ENCODE measurements around the gene TNFSF13. TPM values are rescaled to one million over a fixed set of nuclear protein-coding genes. Genes with fewer than 3 reads are reported as not detected.

Gene TNFSF13
- polyA plus RNA-seq, 1 donor (not counting 4 experiments of a cell fraction or from before 2014, with no cell fraction given): 3.9 TPM

DNA sequence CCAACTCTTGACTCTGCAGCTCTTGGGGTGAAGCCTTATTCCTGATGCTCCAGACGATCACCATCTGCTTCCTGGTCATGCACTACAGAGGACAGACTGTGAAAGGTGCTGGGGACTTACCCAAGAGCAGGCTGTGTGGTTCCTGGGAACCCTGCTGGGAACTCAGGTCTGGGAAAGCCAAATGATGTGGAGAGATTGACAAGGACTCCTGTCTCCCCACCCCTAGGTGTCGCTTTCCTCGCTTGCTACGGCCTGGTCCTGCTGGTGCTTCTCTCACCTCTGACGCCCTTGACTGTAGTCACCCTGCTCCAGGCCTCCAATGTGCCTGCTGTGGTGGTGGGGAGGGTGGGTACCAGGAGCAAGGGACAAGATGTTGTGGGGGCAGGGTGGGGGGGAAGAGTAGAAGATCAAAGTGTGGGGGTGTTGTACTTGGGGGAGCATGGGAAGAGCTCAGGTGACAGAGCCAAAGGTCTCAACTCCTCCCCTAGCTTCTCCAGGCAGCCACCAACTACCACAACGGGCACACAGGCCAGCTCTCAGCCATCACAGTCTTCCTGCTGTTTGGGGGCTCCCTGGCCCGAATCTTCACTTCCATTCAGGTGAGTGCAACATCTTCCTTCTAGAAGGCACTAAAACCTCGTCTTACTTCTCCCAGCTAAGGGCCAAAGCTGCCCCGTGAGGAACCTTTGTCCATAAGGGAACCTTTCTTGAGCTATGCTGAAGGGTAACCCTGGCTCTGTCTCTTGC is 28.3 kb downstream of the TNFSF13 start:
- dilution Hi-C loops (cut with MboI; ENCODE audit: extremely low pct_ligation_motif_present, low sequenced_read_pairs): no loop called here
- FAIRE-seq: peak; percentile 81

DNA sequence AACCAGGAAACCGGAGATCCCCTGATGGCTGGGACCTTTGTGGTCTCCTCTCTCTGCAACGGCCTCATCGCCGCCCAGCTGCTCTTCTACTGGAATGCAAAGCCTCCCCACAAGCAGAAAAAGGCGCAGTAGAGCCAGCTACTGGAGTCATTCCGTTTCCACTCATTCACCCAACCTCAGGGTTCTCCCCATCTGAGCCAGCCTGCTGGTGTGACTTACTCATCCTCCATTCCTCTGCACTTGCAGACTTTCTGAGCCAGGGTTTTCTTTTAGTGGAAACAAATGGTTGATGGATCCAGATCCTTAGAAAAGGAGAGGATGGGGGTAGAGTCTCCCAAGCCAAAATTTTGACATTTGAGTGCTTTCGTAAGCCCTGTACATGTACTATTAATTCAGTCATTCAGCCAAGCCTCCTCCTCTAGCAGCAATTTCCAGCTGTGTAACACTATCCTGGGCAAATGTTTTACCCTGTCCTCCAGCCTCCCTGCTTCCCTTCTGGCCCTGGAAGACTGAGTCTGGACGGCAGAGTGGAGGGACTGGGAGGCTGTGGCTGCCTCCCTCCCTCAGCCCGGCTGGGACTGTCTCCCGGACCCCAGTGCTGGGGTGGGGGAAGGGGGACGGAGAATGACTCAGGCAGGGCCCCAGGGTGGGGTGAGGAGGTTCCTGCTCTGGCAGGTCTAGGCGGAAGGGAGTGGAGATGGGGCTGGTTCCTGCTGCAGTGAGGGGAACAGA is 29.0 kb downstream of the TNFSF13 start:
- DNase-seq (ENCODE audit: low read depth, low spot score) (no peak), FAIRE-seq (peak; percentile 87)
- Histone ChIP-seq H3K4me1 (ENCODE audit: control insufficient read depth, extremely low read depth, insufficient read depth, low read length) (peaks cover 43% of the 10 kb centered on the region), H3K27ac (ENCODE audit: control insufficient read depth, insufficient read depth, low read length) (peak overlapping the region; percentile 99), H3K4me3 (ENCODE audit: control insufficient read depth in 2 of 3, extremely low read depth in 1 of 3, insufficient read depth in 2 of 3, low read depth in 1 of 3, low read length in 3 of 3) (peak overlapping the region; percentile 78 to 98 (median 92)), H3K27me3 (ENCODE audit: control insufficient read depth, extremely low read depth, insufficient read depth, low read length) (no peaks in the 10 kb centered on the region), H3K9me1 (ENCODE audit: control insufficient read depth, extremely low read depth, insufficient read depth, low read length) (no peaks in the 10 kb centered on the region), H3K9me3 (ENCODE audit: control insufficient read depth, low read depth, low read length) (no peaks in the 10 kb centered on the region), H2AFZ (ENCODE audit: control insufficient read depth, low read length) (no peak overlapping the region), H3K9ac (ENCODE audit: control insufficient read depth, extremely low read depth, insufficient read depth, low read length) (peak overlapping the region; percentile 91), H4K20me1 (ENCODE audit: control insufficient read depth, extremely low read depth, insufficient read depth, low read length) (no peaks in the 10 kb centered on the region), H3K79me2 (ENCODE audit: control insufficient read depth, insufficient read depth, low read length) (peaks cover 45% of the 10 kb centered on the region), H3K36me3 (ENCODE audit: control insufficient read depth in 2 of 2, extremely low read depth in 1 of 2, insufficient read depth in 2 of 2, low read length in 2 of 2) (peaks cover 21 to 33% of the 10 kb centered on the region in 2 experiments), H3K4me2 (ENCODE audit: control insufficient read depth, extremely low read depth, insufficient read depth, low read depth, low read length) (peak overlapping the region; percentile 97)
- TF ChIP-seq EZH2 (IDR thresholded peaks at IDR 0.05; ENCODE audit: low read length): no peak
- TF ChIP-seq, protein P1, sequence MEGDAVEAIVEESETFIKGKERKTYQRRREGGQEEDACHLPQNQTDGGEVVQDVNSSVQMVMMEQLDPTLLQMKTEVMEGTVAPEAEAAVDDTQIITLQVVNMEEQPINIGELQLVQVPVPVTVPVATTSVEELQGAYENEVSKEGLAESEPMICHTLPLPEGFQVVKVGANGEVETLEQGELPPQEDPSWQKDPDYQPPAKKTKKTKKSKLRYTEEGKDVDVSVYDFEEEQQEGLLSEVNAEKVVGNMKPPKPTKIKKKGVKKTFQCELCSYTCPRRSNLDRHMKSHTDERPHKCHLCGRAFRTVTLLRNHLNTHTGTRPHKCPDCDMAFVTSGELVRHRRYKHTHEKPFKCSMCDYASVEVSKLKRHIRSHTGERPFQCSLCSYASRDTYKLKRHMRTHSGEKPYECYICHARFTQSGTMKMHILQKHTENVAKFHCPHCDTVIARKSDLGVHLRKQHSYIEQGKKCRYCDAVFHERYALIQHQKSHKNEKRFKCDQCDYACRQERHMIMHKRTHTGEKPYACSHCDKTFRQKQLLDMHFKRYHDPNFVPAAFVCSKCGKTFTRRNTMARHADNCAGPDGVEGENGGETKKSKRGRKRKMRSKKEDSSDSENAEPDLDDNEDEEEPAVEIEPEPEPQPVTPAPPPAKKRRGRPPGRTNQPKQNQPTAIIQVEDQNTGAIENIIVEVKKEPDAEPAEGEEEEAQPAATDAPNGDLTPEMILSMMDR (optimal IDR thresholded peaks at IDR 0.05 in 1 of 3, IDR thresholded peaks at IDR 0.05 in 1 of 3, conservative IDR thresholded peaks at IDR 0.05 in 1 of 3; ENCODE audit: extremely low read depth in 1 of 3, insufficient read depth in 2 of 3, low read length in 3 of 3): peak in 1 of 3 experiments; percentile 26
- dilution Hi-C loops (cut with MboI; ENCODE audit: extremely low pct_ligation_motif_present, low sequenced_read_pairs): no loop called here

More for the DNA sequence above, 28.3 kb downstream of the TNFSF13 start:
- Histone ChIP-seq H3K4me3 (ENCODE audit: control insufficient read depth in 2 of 3, extremely low read depth in 1 of 3, insufficient read depth in 2 of 3, low read depth in 1 of 3, low read length in 3 of 3) (peak overlapping the region; percentile 78 to 98 (median 92)), H4K20me1 (ENCODE audit: control insufficient read depth, extremely low read depth, insufficient read depth, low read length) (no peaks in the 10 kb centered on the region), H3K9me1 (ENCODE audit: control insufficient read depth, extremely low read depth, insufficient read depth, low read length) (no peaks in the 10 kb centered on the region), H3K36me3 (ENCODE audit: control insufficient read depth in 2 of 2, extremely low read depth in 1 of 2, insufficient read depth in 2 of 2, low read length in 2 of 2) (peaks cover 20 to 27% of the 10 kb centered on the region in 2 experiments), H3K9me3 (ENCODE audit: control insufficient read depth, low read depth, low read length) (no peaks in the 10 kb centered on the region), H3K27me3 (ENCODE audit: control insufficient read depth, extremely low read depth, insufficient read depth, low read length) (no peaks in the 10 kb centered on the region), H2AFZ (ENCODE audit: control insufficient read depth, low read length) (no peak overlapping the region), H3K27ac (ENCODE audit: control insufficient read depth, insufficient read depth, low read length) (peak overlapping the region; percentile 99), H3K4me1 (ENCODE audit: control insufficient read depth, extremely low read depth, insufficient read depth, low read length) (peaks cover 43% of the 10 kb centered on the region), H3K79me2 (ENCODE audit: control insufficient read depth, insufficient read depth, low read length) (peaks cover 49% of the 10 kb centered on the region), H3K9ac (ENCODE audit: control insufficient read depth, extremely low read depth, insufficient read depth, low read length) (peak overlapping the region; percentile 91), H3K4me2 (ENCODE audit: control insufficient read depth, extremely low read depth, insufficient read depth, low read depth, low read length) (peak overlapping the region; percentile 97)
- TF ChIP-seq EZH2 (IDR thresholded peaks at IDR 0.05; ENCODE audit: low read length): no peak
- TF ChIP-seq, protein P1 (optimal IDR thresholded peaks at IDR 0.05 in 1 of 3, IDR thresholded peaks at IDR 0.05 in 1 of 3, conservative IDR thresholded peaks at IDR 0.05 in 1 of 3; ENCODE audit: extremely low read depth in 1 of 3, insufficient read depth in 2 of 3, low read length in 3 of 3): peak; percentile 84 to 91 (median 89)
- no peak for DNase-seq (ENCODE audit: low read depth, low spot score)
